GM04504 (cell line): ENCODE results near the gene EIF2D.

Source experiments
- DNase-seq: peaks from one replicate; pipeline ENCODE4 v3.0.0-alpha.2; 2012; ENCODE audit warnings: low read depth

EIF2D gene

GRCh38 chr1:206570529-206570928, 41.7 kb downstream of the EIF2D start:
- no peak for DNase-seq

DNA sequence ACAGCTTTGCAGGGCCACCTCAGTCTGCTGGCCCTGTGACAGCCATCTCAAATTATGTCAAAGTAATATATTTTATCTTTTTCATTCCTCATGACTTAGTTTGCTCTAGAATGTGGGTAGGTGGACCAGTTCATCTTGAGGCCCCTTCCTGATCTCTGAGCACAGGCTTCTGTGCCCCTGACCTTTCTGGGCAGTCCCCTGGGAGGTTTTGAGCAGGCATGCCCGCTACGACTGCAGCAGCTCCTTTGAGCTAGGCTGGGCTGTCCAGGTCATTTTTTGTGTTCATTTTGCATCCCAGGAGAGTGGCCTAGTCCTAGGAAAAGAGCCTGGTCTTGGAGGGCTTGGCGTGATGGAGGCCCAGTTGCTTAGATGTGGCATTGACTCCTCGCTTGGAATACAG, 42.7 kb downstream of the EIF2D start:
- no peak for DNase-seq

DNA sequence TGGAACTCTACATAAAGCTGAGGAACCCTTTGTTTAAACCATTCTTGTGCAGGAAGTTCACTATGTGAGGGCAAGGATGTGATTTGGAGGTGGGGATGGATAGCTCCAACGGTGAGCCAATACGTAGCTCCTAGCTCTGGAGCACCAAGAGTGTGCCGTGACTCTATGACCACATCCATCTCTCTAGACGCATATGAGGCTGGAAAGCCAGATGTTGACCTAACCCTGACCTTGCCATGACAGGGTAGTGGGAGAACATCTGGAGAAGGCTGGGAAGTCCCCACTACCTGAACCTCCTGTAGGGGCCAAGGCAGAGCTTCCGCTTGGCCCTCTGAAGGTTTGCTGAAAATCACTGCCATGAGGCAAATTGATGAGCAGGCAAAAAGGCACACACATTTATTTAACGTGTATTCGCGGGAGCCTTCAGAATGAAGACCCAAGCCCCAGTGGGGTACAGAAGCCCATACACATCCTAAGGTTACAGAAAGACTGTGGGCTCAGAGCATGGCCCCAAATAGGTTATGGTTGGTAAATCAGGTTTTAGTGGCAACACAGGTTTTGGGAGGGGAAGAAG, 43.4 kb downstream of the EIF2D start:
- DNase-seq, result no peak

- no peak for DNase-seq
Measured at GRCh38 chr1:206568256-206568655, 44.0 kb downstream of the EIF2D start.

DNA sequence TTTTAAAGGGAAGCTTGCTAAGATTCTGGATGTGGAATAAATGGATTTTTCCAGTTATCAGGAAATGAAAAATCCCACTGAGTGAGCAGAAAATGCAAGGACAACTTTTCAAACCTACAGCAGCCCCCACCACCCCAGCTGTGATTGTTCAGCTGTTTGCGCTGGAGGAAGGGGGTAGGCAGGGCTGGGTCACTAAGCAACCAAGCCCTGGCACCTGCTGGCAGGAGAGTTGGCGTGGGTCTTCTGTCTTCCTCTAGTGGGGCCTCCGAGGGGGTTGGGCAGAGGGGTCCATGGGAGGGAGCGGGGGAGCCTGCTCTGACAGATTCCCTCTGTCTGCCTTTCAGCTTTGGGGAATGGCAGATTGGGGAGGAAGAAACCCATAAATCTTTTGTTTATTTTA, 45.3 kb downstream of the EIF2D start:
- DNase-seq, result no peak

DNA sequence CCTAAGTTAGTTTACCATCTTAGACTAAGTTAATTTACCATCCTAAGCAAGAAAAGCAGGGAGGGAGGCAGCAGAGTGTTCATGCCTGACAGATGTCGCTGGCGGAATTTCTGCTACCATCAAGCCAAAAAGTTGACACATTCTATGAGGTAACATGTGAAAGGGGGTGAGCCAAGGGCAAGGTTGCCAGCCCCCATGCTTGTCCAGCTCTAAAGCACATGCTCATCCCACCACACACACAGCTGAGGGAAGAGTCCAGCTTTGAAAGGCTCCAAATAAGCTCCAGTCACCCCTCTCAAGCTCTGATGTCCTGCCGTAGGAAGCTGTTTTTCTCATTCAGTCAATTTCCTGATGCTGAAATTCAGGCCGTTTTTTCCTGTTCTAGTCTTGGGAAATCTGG, 46.3 kb downstream of the EIF2D start:
- DNase-seq, result no peak

- DNase-seq, result no peak
Measured at GRCh38 chr1:206563367-206564207, 48.7 kb downstream of the EIF2D start.

- no peak for DNase-seq
Measured at GRCh38 chr1:206560007-206560716, 52.1 kb downstream of the EIF2D start.

DNA sequence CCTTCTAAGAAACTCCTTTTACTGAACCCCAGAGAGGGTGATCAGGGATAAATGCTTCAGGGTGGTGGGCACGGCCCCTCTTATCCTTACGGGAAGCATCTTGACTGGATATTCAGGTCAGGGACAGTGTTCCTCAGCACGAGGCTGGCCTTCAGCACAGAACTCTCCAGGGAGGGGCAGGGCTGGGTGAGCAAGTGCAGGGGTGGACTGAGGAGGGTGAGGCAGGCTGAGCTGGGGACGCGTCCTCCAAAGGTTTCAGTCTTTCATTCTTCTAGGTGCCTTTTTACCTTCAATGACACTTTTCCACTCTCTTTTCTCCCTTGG, 52.6 kb downstream of the EIF2D start:
- no peak for DNase-seq

- DNase-seq, result no peak
Measured at GRCh38 chr1:206558794-206559671, 53.2 kb downstream of the EIF2D start.

GRCh38 chr1:206557636-206558473, 54.4 kb downstream of the EIF2D start:
- no peak for DNase-seq

- no peak for DNase-seq
Measured at GRCh38 chr1:206556750-206557635, 55.3 kb downstream of the EIF2D start.

GRCh38 chr1:206556047-206556749, 56.1 kb downstream of the EIF2D start:
- no peak for DNase-seq

DNA sequence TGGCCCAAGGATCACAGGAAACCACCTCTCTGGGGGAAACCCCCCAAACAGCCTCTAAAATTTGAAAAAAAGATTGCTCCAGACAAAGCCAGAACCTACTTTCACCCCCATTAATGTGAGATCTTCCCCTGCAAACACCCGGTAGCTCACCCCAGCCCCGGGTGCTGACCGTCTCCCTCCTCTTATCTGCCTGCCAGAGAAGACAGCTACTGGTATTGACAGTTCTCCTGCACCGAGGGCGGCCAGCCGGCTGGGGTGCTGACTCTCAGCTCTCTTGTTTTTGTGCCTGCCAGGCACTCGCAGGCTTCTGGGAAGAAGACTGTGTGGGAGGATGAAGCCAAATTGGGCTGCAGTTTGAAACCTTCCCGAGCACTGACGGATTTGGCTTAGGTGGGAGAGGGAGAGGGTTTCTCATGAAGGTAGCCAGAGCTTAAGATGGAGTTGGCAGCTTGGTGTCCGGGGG, 56.8 kb downstream of the EIF2D start:
- DNase-seq, result no peak

GRCh38 chr1:206554701-206555472, 57.4 kb downstream of the EIF2D start:
- no peak for DNase-seq

GRCh38 chr1:206554211-206554610, 58.1 kb downstream of the EIF2D start:
- no peak for DNase-seq

GRCh38 chr1:206551986-206552326, 60.3 kb downstream of the EIF2D start:
- no peak for DNase-seq

GRCh38 chr1:206551296-206551985, 60.8 kb downstream of the EIF2D start:
- DNase-seq, result no peak
